Stimulated activated CD8-positive, alpha-beta memory T cell treated with anti-CD3 and anti-CD28 coated beads, Interleukin-4, amount 100 ng/mL, for 1 hour (primary cell): Measurements from ENCODE around the gene CAMTA1.

Experiments used
- DNase-seq, 2 donors: peaks; one replicate each; pipeline ENCODE4 v3.0.0-alpha.2; 2020; ENCODE audit warnings: low read depth in 2 of 2, low spot score in 1 of 2

The CAMTA1 gene

GRCh38 chr1:7178336-7178735 lies 393.1 kb downstream of the CAMTA1 start:
- DNase-seq = no peak

- DNase-seq = no peak
These were observed 393.5 kb downstream of the CAMTA1 start for GRCh38 chr1:7178741-7179140.

DNA sequence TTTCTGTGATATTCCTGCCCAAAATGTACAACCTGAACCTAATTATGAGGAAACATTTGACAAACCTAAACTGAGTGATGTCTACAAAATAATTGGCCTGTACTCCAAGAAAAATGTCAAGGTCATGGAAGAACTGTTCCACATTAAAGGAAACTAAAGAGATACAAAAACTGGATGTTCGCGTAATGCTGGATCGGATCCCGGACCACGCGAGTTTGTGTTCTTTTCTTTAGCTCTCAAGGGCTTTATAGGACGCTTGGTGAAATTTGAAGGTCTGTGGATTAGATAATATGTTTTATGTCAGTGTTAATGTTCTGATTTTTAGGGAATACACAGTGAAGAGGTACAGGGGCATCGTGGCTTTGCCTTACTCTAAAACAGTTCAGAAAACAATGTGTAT lies 400.5 kb downstream of the CAMTA1 start:
- no peak for DNase-seq

DNA sequence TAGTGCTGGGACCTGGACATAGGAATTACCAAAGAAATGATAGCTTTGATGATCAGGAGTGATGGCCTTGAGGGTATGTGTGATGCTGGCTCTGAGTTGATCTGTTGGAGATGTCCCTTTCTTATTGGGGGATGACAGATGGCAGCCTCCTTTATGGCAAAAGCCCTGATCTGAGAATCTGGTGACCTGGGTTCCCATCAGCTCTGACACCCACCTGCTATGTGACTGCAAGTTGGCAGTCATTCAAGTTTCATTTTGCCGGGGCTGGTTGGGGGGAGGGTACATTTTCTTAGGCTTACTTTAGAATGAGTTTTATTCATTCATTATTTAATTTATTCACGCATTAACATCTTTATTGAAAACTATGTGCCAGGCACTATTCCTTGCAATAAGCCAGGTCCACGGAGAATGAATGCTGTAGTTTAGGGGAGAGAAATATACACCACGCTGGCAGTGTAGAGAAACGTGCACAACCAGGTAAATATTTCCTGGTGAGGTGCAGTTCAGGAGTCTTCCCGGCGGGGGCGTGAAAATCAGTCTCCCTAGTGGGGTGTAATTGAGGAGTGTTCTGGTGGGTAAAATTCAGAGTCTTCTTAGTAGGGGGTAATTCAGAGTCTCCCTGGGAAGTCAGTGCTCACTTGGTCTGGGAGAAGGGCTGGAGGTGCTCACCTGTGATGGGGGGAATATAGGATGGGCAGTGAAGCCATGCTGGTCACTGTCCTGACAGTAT lies 401.3 kb downstream of the CAMTA1 start:
- DNase-seq = no peak

- DNase-seq = no peak
These were observed 401.8 kb downstream of the CAMTA1 start for GRCh38 chr1:7187112-7187493.

GRCh38 chr1:7190261-7190660 lies 405.0 kb downstream of the CAMTA1 start:
- DNase-seq = no peak

GRCh38 chr1:7192453-7192852 lies 407.2 kb downstream of the CAMTA1 start:
- no peak for DNase-seq

DNA sequence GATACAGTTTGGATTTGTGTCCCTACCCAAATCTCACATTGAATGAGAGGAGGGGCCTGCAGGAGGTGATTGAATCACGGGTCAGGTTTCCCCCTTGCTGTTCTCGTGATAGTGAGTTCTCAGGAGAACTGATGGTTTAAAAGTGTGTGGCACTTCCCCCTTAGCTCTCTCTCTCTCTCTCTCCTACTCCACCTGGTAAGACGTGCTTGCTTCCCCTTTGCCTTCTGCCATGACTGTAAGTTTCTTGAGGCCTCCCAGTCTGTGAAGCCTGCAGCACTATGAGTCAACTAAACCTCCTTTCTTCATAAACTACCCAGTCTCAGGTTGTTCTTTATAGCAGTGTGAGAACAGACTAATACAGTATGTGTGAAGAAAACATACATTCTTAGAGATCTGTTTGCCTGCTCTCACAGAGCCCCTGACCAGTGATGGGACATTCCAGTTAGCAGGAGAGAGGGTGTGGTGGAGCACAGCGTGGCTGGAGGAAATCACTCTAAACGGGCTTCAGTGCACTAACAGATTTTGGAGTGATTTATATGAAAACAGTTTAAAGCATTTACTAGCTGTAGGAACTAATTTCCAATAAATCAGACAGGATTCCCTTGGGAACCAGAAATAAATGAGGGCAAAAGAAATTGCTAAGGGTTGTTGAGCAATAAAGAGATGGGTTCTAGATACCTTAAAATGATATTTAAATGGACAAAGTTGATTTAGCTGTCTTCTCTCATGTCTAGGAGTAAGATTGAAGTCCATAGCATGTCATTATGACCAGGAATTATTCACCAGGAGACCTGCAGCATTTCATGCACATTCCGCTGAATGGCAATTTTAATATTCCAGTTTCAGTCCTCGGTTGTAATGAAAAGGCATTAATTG lies 411.0 kb downstream of the CAMTA1 start:
- no peak for DNase-seq

DNA sequence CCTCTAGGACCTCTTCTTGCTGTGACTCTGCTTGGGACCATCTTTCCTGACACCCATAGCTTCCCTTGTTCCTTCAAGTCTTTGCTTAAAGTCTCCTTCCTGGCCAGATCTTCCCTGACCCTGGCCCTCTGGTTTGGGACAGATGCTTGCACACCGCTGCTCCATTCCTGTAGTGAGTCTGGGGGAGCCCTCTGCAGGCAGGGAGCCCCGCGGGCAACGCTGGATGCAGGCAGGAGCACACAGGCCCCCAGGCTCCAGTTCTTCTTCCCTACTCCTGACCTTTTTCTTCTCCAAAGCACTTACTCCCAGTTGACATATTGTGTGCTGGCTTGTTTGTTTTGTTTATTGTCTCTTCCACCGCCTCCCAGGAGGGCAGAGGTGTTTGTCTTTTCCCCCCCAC lies 413.4 kb downstream of the CAMTA1 start:
- DNase-seq = no peak

GRCh38 chr1:7199077-7199779 lies 414.0 kb downstream of the CAMTA1 start:
- DNase-seq = no peak

- DNase-seq = no peak
These were observed 422.8 kb downstream of the CAMTA1 start for GRCh38 chr1:7207875-7208646.

GRCh38 chr1:7208647-7209180 lies 423.5 kb downstream of the CAMTA1 start:
- DNase-seq = no peak

DNA sequence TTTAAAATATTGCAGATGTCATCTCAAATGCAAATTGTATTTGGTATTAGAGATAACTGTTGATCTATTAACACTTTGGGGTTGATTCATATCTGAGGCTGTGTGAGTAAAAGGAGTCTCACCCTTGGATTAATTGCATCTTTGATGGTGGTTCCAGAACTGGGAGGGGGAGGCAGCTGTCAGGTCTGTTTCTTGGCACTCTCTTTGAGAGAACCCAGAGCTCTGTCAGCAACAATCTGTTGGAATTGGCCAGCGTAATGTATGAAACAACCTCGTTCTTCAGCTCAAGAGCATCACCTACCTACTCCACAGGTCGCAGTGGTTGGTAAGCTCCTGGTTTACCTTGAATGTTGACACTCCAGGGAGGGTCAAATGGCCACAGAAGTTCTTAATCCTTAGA lies 424.1 kb downstream of the CAMTA1 start:
- no peak for DNase-seq

GRCh38 chr1:7218210-7218832 lies 433.1 kb downstream of the CAMTA1 start:
- no peak for DNase-seq

GRCh38 chr1:7219031-7219430 lies 433.8 kb downstream of the CAMTA1 start:
- DNase-seq = no peak

- DNase-seq = no peak
These were observed 434.8 kb downstream of the CAMTA1 start for GRCh38 chr1:7220007-7220406.

- no peak for DNase-seq
These were observed 435.5 kb downstream of the CAMTA1 start for GRCh38 chr1:7220712-7221252.

DNA sequence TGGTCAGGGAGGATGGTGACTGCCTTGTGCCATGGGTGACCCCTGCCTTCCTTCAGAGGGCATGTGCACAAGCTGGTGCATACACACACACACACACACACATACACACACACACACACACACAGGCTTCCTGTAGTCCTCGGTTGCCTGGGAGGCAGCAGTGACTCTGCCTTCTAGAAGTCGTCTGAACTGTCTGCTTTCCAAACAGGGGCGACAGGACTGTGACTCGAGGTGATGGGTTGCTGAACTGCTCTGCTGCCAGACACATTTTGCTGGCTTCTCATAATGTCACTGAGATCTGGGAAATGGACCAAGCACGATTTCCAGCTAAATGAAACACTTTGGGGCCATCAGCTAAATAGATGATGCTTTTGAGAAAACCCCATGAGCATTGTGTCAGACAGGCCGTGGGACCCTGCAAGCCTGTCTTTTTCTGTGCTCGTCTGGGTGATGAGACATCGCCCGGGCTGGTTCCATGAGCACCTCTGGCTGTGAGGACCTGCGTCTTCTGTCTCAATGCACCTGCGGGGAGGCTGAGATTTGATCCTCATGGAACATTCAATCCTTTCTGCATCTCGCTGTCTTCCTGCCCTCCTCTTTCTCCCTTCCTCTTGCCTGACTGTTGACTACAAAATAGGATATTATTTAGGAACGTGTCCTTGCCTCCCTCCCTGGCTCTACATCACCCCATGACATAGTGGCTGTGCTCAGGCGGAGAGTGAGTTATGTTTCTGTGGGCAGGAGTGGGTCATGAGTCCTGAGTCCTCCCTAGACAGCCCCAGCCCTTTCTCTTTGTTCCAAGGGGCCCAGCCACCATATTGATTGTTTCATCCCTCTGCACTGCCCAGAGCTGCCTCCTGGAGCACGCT lies 436.8 kb downstream of the CAMTA1 start:
- DNase-seq = no peak

DNA sequence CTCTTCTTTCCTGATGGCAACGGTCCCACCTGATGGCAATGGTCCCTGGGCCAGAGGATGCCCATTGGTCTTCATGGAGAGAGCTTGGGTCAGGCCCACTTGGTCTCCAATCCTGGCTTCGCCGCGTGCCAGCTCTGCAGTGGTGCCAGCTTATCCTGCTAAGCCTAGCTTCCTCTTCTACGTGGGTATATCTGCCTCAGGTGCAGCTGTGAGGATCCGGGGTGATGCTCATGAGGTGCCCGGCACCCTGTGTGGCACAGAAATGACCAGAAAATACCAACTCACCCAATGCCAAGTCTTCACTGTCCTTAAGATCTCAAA lies 437.4 kb downstream of the CAMTA1 start:
- DNase-seq = no peak
